ENCODE data around the gene RASGRP4.
"Not testable (repeated sequence)": the region's sequence is repeated elsewhere in the genome, so short reads cannot be mapped to it uniquely, and the experiment has no call there.

Gene RASGRP4

DNA sequence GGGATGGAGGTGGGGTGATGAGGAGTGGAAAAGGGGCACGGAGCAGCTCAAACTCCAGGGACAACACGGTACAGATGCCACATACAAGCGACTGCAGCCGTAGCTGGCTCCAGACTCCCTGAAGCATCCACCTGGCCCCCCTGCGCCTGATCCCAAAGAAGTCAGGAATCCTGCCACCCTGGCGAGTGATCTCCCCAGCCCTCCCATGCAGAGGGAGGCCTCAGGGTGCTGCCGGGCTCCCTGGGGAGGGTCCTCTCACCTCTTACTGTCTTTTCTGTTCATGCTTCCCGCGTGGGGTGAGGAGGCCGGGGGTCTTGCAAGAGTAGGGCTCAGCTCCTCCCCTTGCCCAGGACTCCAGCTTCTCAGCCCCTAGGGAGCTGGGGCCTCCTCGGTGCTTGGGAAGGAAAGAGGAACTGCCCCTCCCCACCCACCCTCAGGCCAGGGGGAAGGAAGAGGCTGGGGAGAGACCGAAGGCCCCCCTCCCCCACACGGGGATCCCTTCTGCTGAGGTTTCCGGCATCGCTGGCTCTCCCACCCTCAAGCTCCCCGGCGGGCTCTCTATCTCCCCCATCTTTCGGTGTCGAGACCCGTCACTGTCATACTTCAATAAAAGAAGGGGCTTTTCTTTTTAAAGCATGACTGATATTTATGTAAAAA, at the start of gene RASGRP4:
TSS of gene RASGRP4 (minus strand) at position 410 of the 657 bp plus-strand sequence. CDS start at position 282, 128 bp downstream.
- no peak for DNase-seq

GRCh38 chr19:38475176-38475575, 49.2 kb upstream of the RASGRP4 start:
- DNase-seq: no peak

DNA sequence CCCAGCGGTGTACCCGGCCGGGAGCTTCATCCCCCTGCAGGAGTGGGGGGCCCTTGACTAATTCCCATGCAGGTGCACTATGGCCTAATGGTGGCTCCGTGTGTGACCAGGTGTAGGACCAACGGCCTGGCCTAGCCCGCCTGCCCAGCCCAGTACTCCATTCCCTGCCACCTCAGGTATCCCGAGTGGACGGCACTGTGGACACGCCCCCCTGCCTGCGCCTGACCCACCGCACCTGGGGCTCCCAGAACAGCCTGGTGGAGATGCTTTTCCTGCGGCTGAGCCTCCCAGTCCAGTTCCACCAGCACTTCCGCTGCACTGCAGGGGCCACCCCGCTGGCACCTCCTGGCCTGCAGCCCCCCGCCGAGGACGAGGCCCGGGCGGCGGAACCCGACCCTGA, 47.2 kb upstream of the RASGRP4 start:
- no peak for DNase-seq

DNA sequence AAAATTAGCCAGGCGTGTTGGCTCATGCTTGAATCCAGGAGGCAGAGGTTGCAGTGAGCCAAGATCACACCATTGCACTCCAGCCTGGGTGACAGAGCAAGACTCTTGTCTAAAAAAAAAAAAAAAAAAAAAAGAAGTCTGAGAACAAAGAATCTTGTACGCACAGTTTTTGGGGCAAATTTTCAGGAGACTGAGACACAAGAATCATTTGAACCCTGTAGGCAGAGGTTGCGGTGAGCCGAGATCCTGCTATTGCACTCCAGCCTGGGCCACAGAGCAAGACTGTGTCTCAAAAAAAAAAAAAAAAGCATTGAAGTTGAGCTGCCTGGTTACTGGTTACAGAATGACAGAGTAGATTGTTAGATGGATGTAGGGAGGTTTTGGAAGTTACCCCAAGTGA, 46.7 kb upstream of the RASGRP4 start:
- DNase-seq: not testable (repeated sequence)

- no peak for DNase-seq
These were observed 44.9 kb upstream of the RASGRP4 start for GRCh38 chr19:38470788-38471480.

GRCh38 chr19:38469151-38469550, 43.1 kb upstream of the RASGRP4 start:
- DNase-seq: no peak

- DNase-seq: no peak
These were observed 41.8 kb upstream of the RASGRP4 start for GRCh38 chr19:38467541-38468525.

GRCh38 chr19:38466050-38466449, 40.0 kb upstream of the RASGRP4 start:
- DNase-seq: no peak

DNA sequence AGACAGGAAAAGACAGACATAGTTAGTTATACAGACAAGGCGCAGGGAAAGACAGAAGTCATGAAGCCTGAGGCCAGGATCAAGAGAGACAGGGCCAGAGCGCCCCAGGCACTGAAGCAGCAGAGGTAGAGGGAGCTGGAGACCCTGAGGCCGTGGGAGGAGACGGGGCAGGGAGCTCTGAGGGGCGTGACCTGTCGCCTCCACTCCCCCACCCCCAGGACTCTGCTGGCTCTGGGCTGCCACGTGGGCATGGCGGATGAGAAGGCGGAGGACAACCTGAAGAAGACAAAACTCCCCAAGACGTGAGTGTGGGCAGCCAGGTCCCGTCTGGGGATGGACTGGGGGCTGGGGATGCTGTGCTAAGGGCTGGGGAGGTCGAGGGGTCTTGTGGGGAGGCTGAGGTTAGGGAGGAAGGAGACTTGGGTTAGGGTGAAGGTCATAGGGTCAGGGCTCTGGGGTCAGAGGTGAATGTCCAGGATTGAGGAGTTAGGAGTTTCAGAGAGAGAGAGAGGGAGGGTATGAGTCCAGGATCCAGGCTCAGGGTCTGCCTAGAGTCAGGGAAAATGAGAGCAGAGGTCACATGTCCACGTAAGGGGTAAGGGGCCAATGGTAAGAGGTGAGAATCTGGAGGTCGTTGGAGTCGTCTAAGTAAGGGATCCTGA, 38.5 kb upstream of the RASGRP4 start:
- DNase-seq: no peak

GRCh38 chr19:38463365-38463764, 37.3 kb upstream of the RASGRP4 start:
- DNase-seq: no peak

DNA sequence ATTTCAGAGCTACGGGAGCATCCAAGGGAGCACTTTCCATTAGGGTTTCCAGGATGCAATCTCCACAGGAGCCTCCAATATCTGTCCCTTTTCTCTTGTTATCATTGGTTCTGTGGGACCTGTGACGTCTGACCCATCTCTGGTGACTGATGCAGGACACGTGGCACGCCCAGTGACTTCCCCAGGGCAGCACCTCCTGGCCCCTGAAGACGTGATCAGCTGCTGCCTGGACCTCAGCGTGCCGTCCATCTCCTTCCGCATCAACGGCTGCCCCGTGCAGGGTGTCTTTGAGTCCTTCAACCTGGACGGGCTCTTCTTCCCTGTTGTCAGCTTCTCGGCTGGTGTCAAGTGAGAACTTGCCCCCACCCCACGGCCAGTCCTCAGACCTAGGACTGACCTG, 33.0 kb upstream of the RASGRP4 start:
- DNase-seq: no peak

GRCh38 chr19:38457690-38458405, 31.8 kb upstream of the RASGRP4 start:
- DNase-seq: no peak

DNA sequence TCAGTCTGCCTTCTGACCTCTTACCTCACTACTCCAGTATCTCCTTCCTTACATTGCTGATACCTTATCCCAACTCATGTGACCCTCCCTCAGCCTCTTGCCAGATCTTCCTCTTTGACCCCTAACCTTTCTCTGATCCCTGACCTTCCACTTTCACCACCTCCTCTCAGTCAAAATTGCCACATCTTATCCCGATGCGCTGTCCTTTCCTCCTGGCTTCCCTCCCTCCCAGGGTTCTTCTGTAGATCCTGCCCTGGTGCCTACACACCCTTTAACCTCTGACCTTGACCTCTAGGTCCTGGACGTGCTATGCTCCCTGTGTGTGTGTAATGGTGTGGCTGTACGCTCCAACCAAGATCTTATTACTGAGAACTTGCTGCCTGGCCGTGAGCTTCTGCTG, 31.2 kb upstream of the RASGRP4 start:
- no peak for DNase-seq

DNA sequence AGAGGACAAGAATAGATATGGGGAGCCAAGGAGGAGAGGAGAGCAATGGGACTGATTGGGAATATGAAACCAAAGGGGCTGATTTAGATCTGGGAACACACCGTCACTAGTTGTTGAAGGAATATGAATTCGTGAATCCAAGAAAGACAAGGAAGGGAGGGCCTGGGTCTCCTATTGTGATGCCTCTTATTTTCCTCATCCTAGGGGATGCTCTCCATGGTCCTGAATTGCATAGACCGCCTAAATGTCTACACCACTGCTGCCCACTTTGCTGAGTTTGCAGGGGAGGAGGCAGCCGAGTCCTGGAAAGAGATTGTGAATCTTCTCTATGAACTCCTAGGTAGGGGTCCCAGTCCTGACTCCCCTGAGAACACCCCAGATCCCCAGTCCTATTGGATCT, 29.0 kb upstream of the RASGRP4 start:
- DNase-seq: no peak

DNA sequence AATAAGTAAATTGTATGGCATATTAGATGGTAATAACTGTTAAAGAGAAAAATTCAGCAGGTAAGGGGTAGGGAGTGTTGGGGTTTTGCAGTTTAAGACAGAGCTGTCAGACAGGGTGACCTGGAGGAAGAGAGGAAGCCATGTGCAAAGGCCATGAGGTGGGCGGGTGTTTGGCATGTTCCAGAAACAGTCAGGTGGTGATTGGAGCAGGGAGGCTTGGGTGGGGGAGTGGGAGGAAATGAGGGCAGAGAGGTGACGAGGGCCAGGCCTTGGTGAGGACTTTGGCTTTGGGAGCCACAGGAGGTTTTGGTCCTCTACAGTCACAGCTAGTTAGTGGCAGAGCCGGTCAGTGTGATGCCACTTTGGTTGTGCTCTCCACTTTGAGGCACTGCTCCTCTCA, 27.6 kb upstream of the RASGRP4 start:
- DNase-seq: no peak

DNA sequence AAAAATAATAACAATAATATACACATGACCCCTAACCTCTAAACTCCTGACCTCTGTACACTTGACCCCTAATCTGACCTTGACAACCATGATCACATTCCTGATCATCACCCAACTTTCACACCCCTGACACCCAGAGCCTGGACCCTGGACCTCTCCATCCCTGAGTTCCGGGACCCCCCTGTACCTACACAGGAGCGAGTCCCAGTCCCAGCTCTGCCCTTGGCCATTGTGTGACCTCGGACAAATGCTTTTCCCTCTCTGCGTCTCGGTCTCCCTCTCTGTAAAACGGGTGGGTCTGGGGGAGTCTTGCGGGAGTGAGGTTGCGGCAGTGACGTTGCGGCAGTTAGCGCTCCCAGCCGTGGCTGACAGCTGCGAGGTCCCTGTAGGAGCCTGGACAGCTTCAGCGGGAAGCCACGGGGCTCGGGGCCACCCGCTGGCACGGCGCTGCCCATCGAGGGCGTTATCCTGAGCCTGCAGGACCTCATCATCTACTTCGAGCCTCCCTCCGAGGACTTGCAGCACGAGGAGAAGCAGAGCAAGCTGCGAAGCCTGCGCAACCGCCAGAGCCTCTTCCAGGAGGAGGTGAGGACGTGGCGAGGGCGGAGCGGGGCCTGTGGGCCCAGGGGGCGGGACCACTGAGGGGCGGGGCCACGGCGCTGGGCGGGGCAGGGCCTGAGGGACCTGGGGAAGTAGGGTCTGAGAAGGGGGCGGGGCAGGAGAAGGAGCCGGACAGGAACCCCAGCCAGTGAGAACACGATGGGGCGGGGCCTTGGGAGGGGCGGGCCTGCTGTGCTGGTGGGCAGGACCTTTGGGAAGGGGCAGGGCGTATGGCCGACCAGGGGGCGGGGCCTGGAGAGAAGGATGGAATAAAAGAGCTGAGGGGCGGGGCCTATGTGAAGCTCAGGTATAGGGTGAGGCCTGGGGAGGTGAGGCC, 26.7 kb upstream of the RASGRP4 start:
- DNase-seq: no peak

GRCh38 chr19:38451629-38452028, 25.6 kb upstream of the RASGRP4 start:
- DNase-seq: no peak

- DNase-seq: no peak
These were observed 25.0 kb upstream of the RASGRP4 start for GRCh38 chr19:38451036-38451435.

DNA sequence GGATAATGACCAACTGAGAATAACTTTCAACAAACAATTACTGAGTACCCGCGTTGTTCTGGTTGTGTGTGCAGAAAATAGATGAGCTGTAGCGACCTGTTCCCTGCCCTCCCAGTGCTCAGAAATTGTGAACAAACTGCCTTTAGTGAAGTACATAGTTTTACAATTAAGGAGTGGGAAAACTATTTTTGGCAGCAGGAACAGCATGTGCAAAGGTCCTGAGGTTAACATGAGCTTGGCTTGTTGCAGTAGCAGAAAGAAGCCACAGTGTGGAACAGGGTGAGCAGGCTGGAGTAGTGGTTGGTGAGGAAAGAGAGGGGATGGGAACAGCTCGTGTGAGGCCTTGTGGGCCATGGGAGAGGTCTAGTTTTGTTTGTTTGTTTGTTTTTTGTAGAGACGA, 23.5 kb upstream of the RASGRP4 start:
- DNase-seq: no peak

GRCh38 chr19:38448225-38448624, 22.2 kb upstream of the RASGRP4 start:
- no peak for DNase-seq

- DNase-seq: no peak
These were observed 19.3 kb upstream of the RASGRP4 start for GRCh38 chr19:38445362-38445761.
